Colon (tissue), 2 donors: Measurements from ENCODE around the gene CGREF1.

Experiments used
- FAIRE-seq: peaks from 2 replicates; lab custom pipeline; 2012; peaks lifted over from hg19 to GRCh38; lab: Jason Lieb, UNC
- donor health status: control.
- donor health status: control.

The CGREF1 gene

GRCh38 chr2:27073782-27074181 lies 45.1 kb downstream of the CGREF1 start:
- no peak for FAIRE-seq

GRCh38 chr2:27072920-27073319 lies 46.0 kb downstream of the CGREF1 start:
- FAIRE-seq: no peak

- FAIRE-seq: no peak
These were observed 46.7 kb downstream of the CGREF1 start for GRCh38 chr2:27071990-27072830.

- no peak for FAIRE-seq
These were observed 47.5 kb downstream of the CGREF1 start, which contains the start of gene OST4 for GRCh38 chr2:27071277-27071989. Gene OST4 (minus strand): TSS chr2:27071654.

- FAIRE-seq: no peak
These were observed 48.2 kb downstream of the CGREF1 start for GRCh38 chr2:27070653-27071276.

GRCh38 chr2:27069961-27070618 lies 48.8 kb downstream of the CGREF1 start:
- FAIRE-seq: no peak

GRCh38 chr2:27069436-27069835 lies 49.5 kb downstream of the CGREF1 start:
- FAIRE-seq: no peak

- FAIRE-seq: no peak
These were observed 51.5 kb downstream of the CGREF1 start for GRCh38 chr2:27067385-27067784.

- no peak for FAIRE-seq
These were observed 53.8 kb downstream of the CGREF1 start for GRCh38 chr2:27065128-27065527.

GRCh38 chr2:27060323-27060722 lies 58.6 kb downstream of the CGREF1 start:
- no peak for FAIRE-seq

GRCh38 chr2:27059141-27059820 lies 59.6 kb downstream of the CGREF1 start:
- no peak for FAIRE-seq

- no peak for FAIRE-seq
These were observed 60.7 kb downstream of the CGREF1 start for GRCh38 chr2:27058210-27058609.

- FAIRE-seq: no peak
These were observed 61.7 kb downstream of the CGREF1 start for GRCh38 chr2:27057184-27057583.

GRCh38 chr2:27054721-27055120 lies 64.2 kb downstream of the CGREF1 start:
- FAIRE-seq: no peak

- FAIRE-seq: no peak
These were observed 65.2 kb downstream of the CGREF1 start for GRCh38 chr2:27053776-27054175.

GRCh38 chr2:27053321-27053720 lies 65.6 kb downstream of the CGREF1 start:
- FAIRE-seq: no peak

- FAIRE-seq: no peak
These were observed 66.9 kb downstream of the CGREF1 start for GRCh38 chr2:27051902-27052645.

- no peak for FAIRE-seq
These were observed 67.7 kb downstream of the CGREF1 start, which contains the start of gene AGBL5 for GRCh38 chr2:27050996-27051901. Gene AGBL5 (plus strand): TSS chr2:27051668. CDS start chr2:27052959, 1,291 bp downstream.
